CD14-positive monocyte (primary cell): Measurements from ENCODE around the gene ALDH2. TPM values are rescaled to one million over a fixed set of nuclear protein-coding genes. Genes with fewer than 3 reads are reported as not detected.

ENCODE experiments used
- DNase-seq, 3 donors: peaks; one replicate each; pipeline ENCODE4 v3.0.0-alpha.2; 2011 to 2022
- H2AFZ ChIP-seq: 2 replicates; pipeline ENCODE4 v1.6.0; 2012; ENCODE audit warnings: mild to moderate bottlenecking, low read depth, low read length, inconsistent platforms; ENCODE audit not compliant: insufficient read depth, poor library complexity, severe bottlenecking
- H3K27ac ChIP-seq, 2 donors: 1 replicate in 1 of 2; 2 replicates in 1 of 2; pipeline ENCODE4 v1.5.1; 2012 to 2013; ENCODE audit warnings: low read length in 2 of 2, control low read depth in 1 of 2, inconsistent platforms in 1 of 2, low read depth in 1 of 2, mild to moderate bottlenecking in 1 of 2
- H3K27me3 ChIP-seq, 2 donors: one replicate each; pipeline versions ENCODE4 v1.6.0 to v1.6.1; 2011 to 2013; ENCODE audit warnings: low read length in 2 of 2; ENCODE audit not compliant: control insufficient read depth in 2 of 2, insufficient read depth in 2 of 2
- H3K36me3 ChIP-seq, 2 donors: replicated peaks in 1 of 2; 1 replicate in 1 of 2; 2 replicates in 1 of 2; pipeline versions ENCODE4 v1.5.1 to v1.6.1; 2012 to 2013; ENCODE audit warnings: low read length in 2 of 2, control low read depth in 1 of 2, inconsistent platforms in 1 of 2, mild to moderate bottlenecking in 1 of 2; ENCODE audit not compliant: insufficient read depth in 2 of 2, control insufficient read depth in 1 of 2
- H3K4me1 ChIP-seq, 2 donors: 1 replicate in 1 of 2; 2 replicates in 1 of 2; pipeline versions ENCODE4 v1.5.1 to v1.6.1; 2012 to 2013; ENCODE audit warnings: low read length in 2 of 2, control low read depth in 1 of 2, inconsistent platforms in 1 of 2, mild to moderate bottlenecking in 1 of 2, moderate library complexity in 1 of 2; ENCODE audit not compliant: insufficient read depth in 2 of 2, control insufficient read depth in 1 of 2
- H3K4me2 ChIP-seq: replicated peaks from 2 replicates; pipeline ENCODE3; 2012; ENCODE audit warnings: low read length, moderate library complexity, mild to moderate bottlenecking; ENCODE audit not compliant: poor library complexity, severe bottlenecking; ENCODE audit errors: extremely low read depth
- H3K4me3 ChIP-seq, 3 experiments: fragments of 200-600 bp in 1 of 3; sonication (generic) in 1 of 3; replicated peaks in 1 of 3; 1 replicate in 2 of 3; 2 replicates in 1 of 3; pipeline ENCODE4 v1.5.1; 2011 to 2013; ENCODE audit warnings: low read length in 3 of 3, mild to moderate bottlenecking in 3 of 3, control low read depth in 2 of 3, low read depth in 2 of 3, inconsistent platforms in 1 of 3, moderate library complexity in 1 of 3
- H3K79me2 ChIP-seq: 2 replicates; pipeline ENCODE4 v1.6.0; 2012; ENCODE audit warnings: mild to moderate bottlenecking, control low read depth, inconsistent platforms, low read length, moderate library complexity; ENCODE audit not compliant: insufficient read depth
- H3K9ac ChIP-seq: 2 replicates; pipeline ENCODE4 v1.6.0; 2017; ENCODE audit warnings: low read length, mild to moderate bottlenecking; ENCODE audit not compliant: insufficient read depth, poor library complexity, severe bottlenecking
- H3K9me3 ChIP-seq, 2 donors: replicated peaks in 1 of 2; 1 replicate in 1 of 2; 2 replicates in 1 of 2; pipeline versions ENCODE4 v1.5.1 to v1.6.1; 2012 to 2013; ENCODE audit warnings: low read length in 2 of 2, control low read depth in 1 of 2; ENCODE audit not compliant: control insufficient read depth in 1 of 2, insufficient read depth in 1 of 2
- H4K20me1 ChIP-seq: 2 replicates; pipeline ENCODE4 v1.6.0; 2012; ENCODE audit warnings: mild to moderate bottlenecking, low read length, control low read depth, moderate library complexity; ENCODE audit not compliant: insufficient read depth
- H3K27ac Mint-ChIP-seq, 7 donors: one replicate each; pipeline ENCODE4 v1.8.0; 2020; ENCODE audit warnings: mild to moderate bottlenecking in 7 of 7, mixed read lengths in 7 of 7, moderate library complexity in 6 of 7, inconsistent platforms in 2 of 7
- H3K27me3 Mint-ChIP-seq, 3 donors: one replicate each; pipeline ENCODE4 v1.8.0; 2021 to 2022; ENCODE audit warnings: low read depth in 3 of 3, mild to moderate bottlenecking in 3 of 3, mixed read lengths in 3 of 3, moderate library complexity in 3 of 3, inconsistent platforms in 1 of 3
- H3K36me3 Mint-ChIP-seq, 2 donors: one replicate each; pipeline ENCODE4 v1.8.0; 2020; ENCODE audit warnings: mixed read lengths in 2 of 2, inconsistent platforms in 1 of 2, mild to moderate bottlenecking in 1 of 2
- H3K4me1 Mint-ChIP-seq: one replicate; pipeline ENCODE4 v1.8.0; 2020; ENCODE audit warnings: mild to moderate bottlenecking, mixed read lengths
- H3K4me3 Mint-ChIP-seq, 2 donors: one replicate each; pipeline ENCODE4 v1.8.0; 2020; ENCODE audit warnings: mild to moderate bottlenecking in 2 of 2, mixed read lengths in 2 of 2, moderate library complexity in 1 of 2
- H3K9me3 Mint-ChIP-seq, 7 donors: one replicate each; pipeline ENCODE4 v1.8.0; 2020 to 2022; ENCODE audit warnings: mixed read lengths in 7 of 7, mild to moderate bottlenecking in 6 of 7, moderate library complexity in 6 of 7, inconsistent platforms in 2 of 7
- WGBS: methylation state at CpG from one replicate; pipeline ENCODE4 v1.1.5; 2013; ENCODE audit warnings: missing lambda C conversion rate; ENCODE audit not compliant: insufficient coverage; 5-methylcytosine and 5-hydroxymethylcytosine counted together
- intact Hi-C, 2 donors: fragments of 100-400 bp; cut with micrococcal nuclease; formaldehyde crosslinking; loops; one replicate each; pipeline versions ENCODE4 v1.15.0 to v1.15.1; 2023
- polyA plus RNA-seq, 3 donors: library from polyadenylated mRNA; depleted of rRNA in 1 of 3; unstranded in 2 of 3; stranded (reverse) in 1 of 3; fragments of 300-500 nt in 2 of 3; fragments of >200 nt in 1 of 3; fragmentation: Illumina TruSeq in 2 of 3; gene quantifications; 1 replicate in 2 of 3; 2 replicates in 1 of 3; pipeline ENCODE4 v1.2.3, GENCODE V29; 2012 to 2021
- TF ChIP-seq, protein P1 (sequence below): fragments of 200-600 bp; IDR thresholded peaks from one replicate; pipeline ENCODE4 v1.8.0; 2022; ENCODE audit warnings: antibody characterized with exemption, mild to moderate bottlenecking

Gene ALDH2
- polyA plus RNA-seq, 3 donors = 272 to 404 (median 384) TPM

GRCh38 chr12:111826316-111826715 lies 59.6 kb downstream of the ALDH2 start:
- Histone ChIP-seq H2AFZ (no peak overlapping the region), H3K9ac (no peak overlapping the region), H3K79me2 (no peaks in the 10 kb centered on the region), H3K4me2 (no peak overlapping the region), H3K4me3 (no peak overlapping the region), H3K36me3 (no peaks in the 10 kb centered on the region), H3K9me3 (no peaks in the 10 kb centered on the region), H4K20me1 (no peaks in the 10 kb centered on the region), H3K4me1 (peaks cover 41 to 52% of the 10 kb centered on the region in 2 donors), H3K27me3 (no peaks in the 10 kb centered on the region), H3K27ac (no peak overlapping the region)
- peaks cover 48% of the 10 kb centered on the region for H3K4me1 Mint-ChIP-seq
- H3K4me3 Mint-ChIP-seq = no peak overlapping the region
- TF ChIP-seq, protein P1, sequence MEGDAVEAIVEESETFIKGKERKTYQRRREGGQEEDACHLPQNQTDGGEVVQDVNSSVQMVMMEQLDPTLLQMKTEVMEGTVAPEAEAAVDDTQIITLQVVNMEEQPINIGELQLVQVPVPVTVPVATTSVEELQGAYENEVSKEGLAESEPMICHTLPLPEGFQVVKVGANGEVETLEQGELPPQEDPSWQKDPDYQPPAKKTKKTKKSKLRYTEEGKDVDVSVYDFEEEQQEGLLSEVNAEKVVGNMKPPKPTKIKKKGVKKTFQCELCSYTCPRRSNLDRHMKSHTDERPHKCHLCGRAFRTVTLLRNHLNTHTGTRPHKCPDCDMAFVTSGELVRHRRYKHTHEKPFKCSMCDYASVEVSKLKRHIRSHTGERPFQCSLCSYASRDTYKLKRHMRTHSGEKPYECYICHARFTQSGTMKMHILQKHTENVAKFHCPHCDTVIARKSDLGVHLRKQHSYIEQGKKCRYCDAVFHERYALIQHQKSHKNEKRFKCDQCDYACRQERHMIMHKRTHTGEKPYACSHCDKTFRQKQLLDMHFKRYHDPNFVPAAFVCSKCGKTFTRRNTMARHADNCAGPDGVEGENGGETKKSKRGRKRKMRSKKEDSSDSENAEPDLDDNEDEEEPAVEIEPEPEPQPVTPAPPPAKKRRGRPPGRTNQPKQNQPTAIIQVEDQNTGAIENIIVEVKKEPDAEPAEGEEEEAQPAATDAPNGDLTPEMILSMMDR = no peak
- intact Hi-C loops = no loop called here
- H3K36me3 Mint-ChIP-seq = no peaks in the 10 kb centered on the region
- no peak for DNase-seq
- peaks cover 0 to 5% (median 2%) of the 10 kb centered on the region in 3 donors for H3K27me3 Mint-ChIP-seq
- H3K27ac Mint-ChIP-seq = peak overlapping the region in 1 of 7 donors; percentile 27
- 89% methylated on average over 3 of the region's 3 CpGs for WGBS
- H3K9me3 Mint-ChIP-seq = no peaks in the 10 kb centered on the region

- peak in 2 of 3 donors; percentile 28 to 46 for DNase-seq
- TF ChIP-seq, protein P1 = no peak
- Histone ChIP-seq H4K20me1 (no peaks in the 10 kb centered on the region), H3K9ac (no peak overlapping the region), H3K79me2 (no peaks in the 10 kb centered on the region), H3K9me3 (no peaks in the 10 kb centered on the region), H3K27ac (peak overlapping the region; percentile 36 to 58), H3K4me1 (peaks cover 37 to 47% of the 10 kb centered on the region in 2 donors), H3K36me3 (no peaks in the 10 kb centered on the region), H3K4me2 (no peak overlapping the region), H3K27me3 (no peaks in the 10 kb centered on the region), H3K4me3 (no peak overlapping the region), H2AFZ (no peak overlapping the region)
- peak overlapping the region in 6 of 7 donors; percentile 4 to 53 (median 22) for H3K27ac Mint-ChIP-seq
- no peak overlapping the region for H3K4me3 Mint-ChIP-seq
- H3K36me3 Mint-ChIP-seq = no peaks in the 10 kb centered on the region
- WGBS = 100% methylated on average over 1 of the region's 2 CpGs
- intact Hi-C loops = no loop called here
- H3K27me3 Mint-ChIP-seq = peaks cover 0 to 3% (median 2%) of the 10 kb centered on the region in 3 donors
- H3K9me3 Mint-ChIP-seq = no peaks in the 10 kb centered on the region
- H3K4me1 Mint-ChIP-seq = peaks cover 41% of the 10 kb centered on the region
Observed at GRCh38 chr12:111826992-111827391, 60.3 kb downstream of the ALDH2 start.
